AG10803 (cell line): ENCODE data around the gene MEX3D.

Experiments
- DNase-seq: peaks from one replicate; pipeline ENCODE4 v3.0.0; 2010; ENCODE audit warnings: low read depth
- H3K4me3 ChIP-seq: 2 replicates; pipeline ENCODE4 v1.5.1; 2011; ENCODE audit warnings: mild to moderate bottlenecking, low read length, control low read depth
- TF ChIP-seq, protein P1 (sequence below): conservative IDR thresholded peaks from 2 replicates; pipeline ENCODE4 v1.5.1; 2011; ENCODE audit warnings: mild to moderate bottlenecking, low read length, control low read depth, inconsistent platforms

The MEX3D gene

DNA sequence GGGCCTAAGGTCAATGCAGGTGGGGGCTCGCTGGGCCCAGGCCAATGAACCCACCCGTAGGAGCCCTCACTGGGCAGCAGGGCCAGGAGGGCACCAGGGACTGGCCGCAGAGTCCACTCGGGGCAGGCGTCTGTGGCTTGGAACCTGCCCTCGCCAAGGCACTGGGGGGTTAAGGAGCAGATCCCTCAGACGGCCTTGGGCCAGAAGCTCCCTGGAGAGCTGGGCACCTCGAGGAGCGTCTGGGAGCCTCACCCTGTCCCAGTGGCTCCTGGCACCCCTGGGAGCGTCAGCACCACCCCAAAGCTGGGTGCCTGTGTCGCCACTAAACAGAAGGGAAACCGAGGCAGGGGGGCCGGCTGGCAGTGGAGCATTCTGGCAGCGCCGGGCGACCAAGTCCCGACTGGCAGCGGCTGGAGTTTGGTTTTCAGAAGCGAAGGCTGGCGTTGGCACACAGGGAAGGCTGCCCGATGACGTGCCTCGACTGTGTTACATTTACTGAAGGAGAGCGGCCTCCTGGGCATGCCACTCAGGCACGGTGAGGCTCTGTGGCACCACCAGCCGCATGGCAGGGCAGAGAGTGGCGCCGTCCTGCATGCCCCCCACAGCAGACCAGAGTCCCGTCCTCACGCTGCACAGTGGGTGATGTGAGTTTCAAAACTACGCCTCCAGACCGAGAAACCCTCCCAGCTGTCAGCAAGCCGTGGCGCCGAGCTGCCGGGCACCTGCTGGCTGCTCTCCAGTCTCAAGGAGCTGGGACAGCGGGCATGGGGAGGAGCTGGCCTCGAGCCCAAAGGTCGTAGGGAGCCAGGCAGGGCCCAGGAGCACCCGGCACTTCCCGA, 9.2 kb upstream of the MEX3D start:
- no peak for DNase-seq
- H3K4me3 ChIP-seq = no peak overlapping the region
- TF ChIP-seq, protein P1, sequence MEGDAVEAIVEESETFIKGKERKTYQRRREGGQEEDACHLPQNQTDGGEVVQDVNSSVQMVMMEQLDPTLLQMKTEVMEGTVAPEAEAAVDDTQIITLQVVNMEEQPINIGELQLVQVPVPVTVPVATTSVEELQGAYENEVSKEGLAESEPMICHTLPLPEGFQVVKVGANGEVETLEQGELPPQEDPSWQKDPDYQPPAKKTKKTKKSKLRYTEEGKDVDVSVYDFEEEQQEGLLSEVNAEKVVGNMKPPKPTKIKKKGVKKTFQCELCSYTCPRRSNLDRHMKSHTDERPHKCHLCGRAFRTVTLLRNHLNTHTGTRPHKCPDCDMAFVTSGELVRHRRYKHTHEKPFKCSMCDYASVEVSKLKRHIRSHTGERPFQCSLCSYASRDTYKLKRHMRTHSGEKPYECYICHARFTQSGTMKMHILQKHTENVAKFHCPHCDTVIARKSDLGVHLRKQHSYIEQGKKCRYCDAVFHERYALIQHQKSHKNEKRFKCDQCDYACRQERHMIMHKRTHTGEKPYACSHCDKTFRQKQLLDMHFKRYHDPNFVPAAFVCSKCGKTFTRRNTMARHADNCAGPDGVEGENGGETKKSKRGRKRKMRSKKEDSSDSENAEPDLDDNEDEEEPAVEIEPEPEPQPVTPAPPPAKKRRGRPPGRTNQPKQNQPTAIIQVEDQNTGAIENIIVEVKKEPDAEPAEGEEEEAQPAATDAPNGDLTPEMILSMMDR = no peak

DNA sequence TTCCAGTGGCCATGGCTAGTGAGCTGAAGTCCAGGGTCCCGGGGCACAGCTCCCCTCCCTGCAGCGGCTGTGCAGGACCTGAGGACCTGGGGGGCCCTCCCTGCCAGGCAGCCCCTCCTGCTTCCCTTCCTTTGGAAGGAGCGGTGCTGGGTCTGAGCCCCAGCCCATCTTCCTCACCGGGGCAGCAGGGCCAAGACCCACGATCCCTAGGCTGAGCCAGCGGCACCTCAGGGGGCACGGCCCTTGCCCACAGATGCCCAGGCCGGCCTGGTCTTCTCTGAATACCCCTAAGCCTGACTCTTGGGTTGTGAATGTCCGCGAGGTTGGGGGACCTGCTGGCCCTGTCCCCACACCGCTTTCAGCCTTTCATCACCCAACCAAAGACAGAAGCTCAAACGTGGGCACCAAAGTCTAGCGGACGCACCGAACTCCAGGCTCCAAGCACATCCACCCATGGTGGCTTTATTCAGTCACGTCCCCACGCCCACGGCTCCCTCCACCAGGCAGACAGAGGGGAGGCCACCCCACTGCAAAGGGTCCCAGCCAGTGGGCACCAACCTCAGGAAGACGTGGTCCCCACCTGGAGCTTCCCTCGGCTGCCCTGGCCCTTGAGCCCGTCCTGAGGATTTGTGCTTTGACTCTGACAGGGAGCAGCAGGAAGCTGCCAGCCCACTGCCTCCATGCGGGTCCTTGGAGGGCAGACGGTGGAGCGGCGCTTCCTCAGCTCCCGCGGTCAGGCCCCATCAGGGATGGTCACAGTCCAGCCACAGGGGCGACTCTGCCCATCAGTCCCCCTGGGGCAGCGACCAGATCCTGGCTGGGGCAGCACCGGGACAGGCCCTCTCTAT, 8.3 kb upstream of the MEX3D start:
- TF ChIP-seq, protein P1 = no peak
- DNase-seq = no peak
- no peak overlapping the region for H3K4me3 ChIP-seq

DNA sequence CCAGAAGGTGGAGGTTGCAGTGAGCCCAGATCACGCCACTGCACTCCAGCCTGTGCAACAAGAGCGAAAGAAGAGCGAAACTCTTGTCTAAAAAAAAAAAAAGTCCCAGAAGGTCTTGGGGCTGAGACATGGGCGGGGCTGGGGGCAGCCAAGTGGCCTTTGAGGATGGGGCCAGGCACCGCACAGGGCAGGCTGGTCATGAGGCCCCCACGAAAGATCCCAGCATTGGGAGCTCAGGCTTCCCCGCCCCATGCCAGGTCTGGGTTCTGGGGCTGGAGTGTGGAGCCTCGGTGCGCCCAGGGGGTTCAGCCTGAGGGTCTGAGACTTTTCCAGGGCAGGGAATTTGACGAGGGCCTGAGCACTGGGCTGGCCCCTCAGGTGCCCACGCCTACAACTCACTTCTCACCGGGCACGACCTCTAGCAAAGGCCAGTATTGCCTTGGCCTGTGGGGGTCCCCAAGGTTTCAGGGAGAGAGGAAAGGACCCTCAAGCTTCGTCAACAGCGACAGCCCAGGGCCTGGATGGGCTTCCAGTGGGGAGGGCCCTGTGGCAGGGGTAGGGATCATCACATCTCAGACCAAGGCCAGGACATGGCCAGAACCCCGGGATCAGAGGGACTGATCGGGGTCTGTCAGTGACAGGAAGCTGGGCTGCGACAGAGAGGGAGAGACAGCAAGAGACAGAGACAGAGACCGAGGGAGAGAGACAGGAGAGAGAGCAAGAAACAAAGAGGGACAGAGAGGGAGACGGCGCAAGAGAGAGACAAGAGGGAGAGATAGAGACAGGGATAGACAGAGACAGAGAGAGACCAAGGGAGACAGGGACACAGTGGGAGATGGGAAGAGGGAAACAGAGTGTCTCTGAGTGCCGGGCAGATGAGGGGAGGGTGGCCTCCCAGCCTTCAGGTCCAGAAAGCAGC, 7.5 kb upstream of the MEX3D start:
- TF ChIP-seq, protein P1 = no peak
- no peak overlapping the region for H3K4me3 ChIP-seq
- no peak for DNase-seq

DNA sequence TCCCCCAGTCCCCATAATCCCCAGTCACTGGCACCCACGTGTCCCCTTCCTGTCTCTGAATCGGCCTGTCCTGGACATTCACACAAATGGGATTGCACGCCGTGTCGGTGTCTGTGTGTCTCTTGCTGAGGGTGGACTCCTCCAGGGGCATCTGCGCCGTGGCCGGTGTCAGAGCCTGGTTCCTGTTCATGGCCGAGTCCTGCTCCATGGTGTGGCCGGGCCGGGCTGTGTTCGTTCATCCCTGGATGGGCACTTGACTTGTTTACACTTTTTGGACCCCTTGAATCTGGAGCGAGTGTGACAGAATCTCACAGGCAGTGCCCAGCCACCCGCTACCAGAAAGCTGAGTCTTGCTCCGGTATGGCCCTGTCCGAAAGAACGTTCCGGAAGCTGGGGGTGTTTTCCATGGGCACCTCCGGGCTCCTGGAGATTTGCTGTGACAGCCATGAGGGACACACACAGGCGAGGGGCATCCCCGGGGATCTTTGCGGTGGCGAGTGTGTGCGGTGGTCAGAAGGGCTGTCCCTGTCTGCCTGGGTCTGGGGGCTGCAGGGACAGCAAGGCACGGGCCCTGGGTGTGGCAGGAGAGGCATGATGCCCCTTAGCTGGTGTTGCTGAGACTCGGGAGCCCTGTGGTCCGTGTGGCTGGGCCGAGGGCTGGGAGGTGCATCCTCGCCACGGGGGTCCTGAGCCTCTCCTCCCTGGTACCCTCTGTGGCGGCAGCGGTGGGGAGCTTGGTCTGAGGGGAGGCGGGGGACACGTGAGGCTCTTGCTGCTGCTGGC, 6.4 kb upstream of the MEX3D start:
- DNase-seq = no peak
- TF ChIP-seq, protein P1 = no peak
- no peak overlapping the region for H3K4me3 ChIP-seq

DNA sequence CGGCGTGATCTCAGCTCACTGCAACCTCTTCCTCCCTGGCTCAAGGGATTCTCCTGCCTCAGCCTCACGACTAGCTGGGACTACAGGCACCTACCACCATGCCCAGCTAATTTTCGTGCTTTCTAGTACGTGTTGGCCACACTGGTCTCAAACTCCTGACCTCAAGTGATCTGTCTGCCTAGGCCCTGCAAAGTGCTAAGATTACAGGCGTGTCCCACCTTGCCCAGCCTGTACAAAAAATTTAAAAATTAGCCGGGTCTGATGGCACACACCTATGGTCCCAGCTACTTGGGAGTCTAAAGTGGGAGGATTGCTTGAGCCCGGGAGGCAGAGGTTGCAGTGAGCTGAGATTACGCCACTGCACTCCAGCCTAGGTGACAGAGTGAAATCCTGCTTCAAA, 4.7 kb upstream of the MEX3D start:
- H3K4me3 ChIP-seq = no peak overlapping the region
- TF ChIP-seq, protein P1 = no peak
- no peak for DNase-seq

DNA sequence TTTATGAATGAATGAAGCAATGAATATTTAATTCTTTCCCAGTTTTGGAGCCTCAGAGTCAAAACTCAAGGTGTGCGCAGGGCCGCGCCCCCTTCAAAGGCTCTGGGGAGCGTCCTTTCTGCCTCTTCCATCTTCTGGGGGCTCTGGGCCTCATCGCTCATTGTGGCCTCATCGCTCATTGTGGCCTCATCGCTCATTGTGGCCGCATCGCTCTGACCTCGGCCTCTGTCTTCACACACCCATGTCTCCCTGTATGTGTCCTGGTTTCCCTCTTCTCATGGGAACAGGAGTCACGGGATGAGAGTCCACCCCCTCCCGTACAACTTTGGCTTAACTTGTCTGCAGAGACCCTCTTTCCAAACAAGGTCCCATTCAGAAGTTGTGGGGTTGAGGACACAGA, 3.2 kb upstream of the MEX3D start:
- no peak overlapping the region for H3K4me3 ChIP-seq
- DNase-seq = no peak
- TF ChIP-seq, protein P1 = no peak
